Measurements from ENCODE around the gene CYP4Z1.

GRCh38 chr1:47160716-47161115 lies 93.7 kb downstream of the CYP4Z1 start:
- TF ChIP-seq CTCF (IDR thresholded peaks at IDR 0.05), result no peak
- TF ChIP-seq POLR2A (IDR thresholded peaks at IDR 0.05), result no peak

All from lower leg skin (tissue), 3 donors.